ENCODE measurements around the gene SUSD6. TPM values are rescaled to one million over a fixed set of nuclear protein-coding genes. Genes with fewer than 3 reads are reported as not detected.

SUSD6 gene
- total RNA-seq, 1 donor from 2014 or later: 20.8 TPM

- intact Hi-C loops (cut with DNase I): no loop called here
- DNase-seq (no peak), ATAC-seq (ENCODE audit: poor library complexity) (no peak)
These were observed 144.4 kb downstream of the SUSD6 start for GRCh38 chr14:69755784-69756183.

GRCh38 chr14:69756298-69756697 lies 144.9 kb downstream of the SUSD6 start:
- ATAC-seq (ENCODE audit: poor library complexity): no peak
- no peak for DNase-seq
- intact Hi-C loops (cut with DNase I): no loop called here

- no peak for DNase-seq
- ATAC-seq (ENCODE audit: poor library complexity): no peak
- intact Hi-C loops (cut with DNase I): no loop called here
These were observed 149.4 kb downstream of the SUSD6 start for GRCh38 chr14:69760810-69761209.

DNA sequence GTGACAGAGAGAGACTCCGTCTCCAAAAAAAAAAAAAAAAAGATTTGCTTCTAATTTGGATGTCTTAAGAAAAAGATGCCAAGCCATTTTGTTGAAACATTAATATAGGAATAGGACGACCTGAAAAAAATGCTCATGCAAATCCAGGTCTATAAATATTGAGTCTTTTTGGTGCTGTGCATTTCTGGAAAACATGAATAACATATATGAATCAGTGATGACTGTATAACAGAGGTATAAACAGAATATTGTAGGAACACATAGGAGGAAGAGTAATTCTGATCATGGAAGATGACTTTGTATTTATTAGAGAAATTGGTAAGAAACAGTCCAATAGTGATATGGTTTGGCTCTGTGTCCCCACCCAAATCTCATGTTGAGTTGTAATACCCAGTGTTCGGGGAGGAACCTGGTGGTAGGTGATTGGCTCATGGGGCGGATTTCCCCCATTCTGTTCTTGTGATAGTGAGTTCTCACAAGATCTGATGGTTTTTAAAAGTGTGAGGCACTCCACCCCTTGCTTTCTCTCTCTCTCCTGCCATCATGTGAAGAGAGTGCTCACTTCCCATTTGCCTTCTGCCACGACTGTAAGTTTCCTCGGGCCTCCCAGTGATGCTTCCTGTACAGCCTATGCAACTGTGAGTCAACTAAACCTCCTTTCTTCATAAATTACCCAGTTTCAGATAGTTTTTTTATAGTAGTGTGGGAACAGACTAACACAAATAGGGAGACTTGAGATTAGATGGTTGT lies 152.5 kb downstream of the SUSD6 start:
- DNase-seq (no peak), ATAC-seq (ENCODE audit: poor library complexity) (no peak)
- intact Hi-C loops (cut with DNase I): no loop called here

Other genes with a start within 250 kb of the SUSD6 start
- gene ERH, start 213.3 kb upstream of the SUSD6 start, total RNA-seq: 102 TPM
- gene SLC39A9, start 212.9 kb upstream of the SUSD6 start, total RNA-seq: 16.2 TPM
- gene PLEKHD1, start 126.9 kb upstream of the SUSD6 start, total RNA-seq: 0.22 TPM
- gene CCDC177, start 36.7 kb upstream of the SUSD6 start, total RNA-seq: not detected
- 134 TPM for gene SRSF5, start 155.5 kb downstream of the SUSD6 start, total RNA-seq
- gene SLC10A1, start 185.6 kb downstream of the SUSD6 start, total RNA-seq: not detected

Measured in Right ventricle myocardium superior (tissue), 1 donor.